Transverse colon (tissue), 4 donors: Measurements from ENCODE around the gene ITGA11. TPM values are rescaled to one million over a fixed set of nuclear protein-coding genes. Genes with fewer than 3 reads are reported as not detected.

Experiments
- DNase-seq: peaks from one replicate; pipeline ENCODE4 v3.0.0-alpha.2; 2019
- H3K27ac ChIP-seq, 4 donors: fragments of 200-600 bp; sonication (generic); 2 replicates each; pipeline ENCODE4 v1.5.1; 2016 to 2018; ENCODE audit warnings: inconsistent platforms in 4 of 4
- H3K27me3 ChIP-seq: fragments of 200-600 bp; sonication (generic); 2 replicates; pipeline ENCODE4 v1.5.1; 2017; ENCODE audit warnings: inconsistent platforms
- H3K36me3 ChIP-seq, 4 donors: fragments of 200-600 bp; sonication (generic); 2 replicates each; pipeline ENCODE4 v1.5.1; 2017 to 2019; ENCODE audit warnings: inconsistent platforms in 4 of 4
- H3K4me1 ChIP-seq, 4 donors: fragments of 200-600 bp; sonication (generic); 2 replicates each; pipeline ENCODE4 v1.5.1; 2017 to 2020; ENCODE audit warnings: inconsistent platforms in 4 of 4
- H3K4me3 ChIP-seq, 4 donors: fragments of 200-600 bp; sonication (generic); 1 replicate in 1 of 4; 2 replicates in 3 of 4; pipeline versions ENCODE4 v1.5.1 to v1.6.1; 2017 to 2019; ENCODE audit warnings: inconsistent platforms in 4 of 4
- H3K9me3 ChIP-seq, 2 donors: fragments of 200-600 bp; sonication (generic); 2 replicates each; pipeline ENCODE4 v1.5.1; 2017 to 2019; ENCODE audit warnings: inconsistent platforms in 2 of 2
- CTCF ChIP-seq, 5 experiments: fragments of 200-600 bp in 3 of 5; fragments of 450-650 bp in 2 of 5; sonication (generic) in 3 of 5; IDR thresholded peaks; 1 replicate in 2 of 5; 2 replicates in 3 of 5; pipeline ENCODE4 v1.5.1; 2016 to 2017; ENCODE audit warnings: antibody characterized with exemption in 5 of 5, inconsistent platforms in 3 of 5, mild to moderate bottlenecking in 2 of 5, moderate library complexity in 1 of 5
- EP300 ChIP-seq: sonication (generic); formaldehyde crosslinking; IDR thresholded peaks from one replicate; pipeline ENCODE4 v1.6.1; 2017; ENCODE audit warnings: antibody characterized with exemption, low read depth
- POLR2A ChIP-seq: fragments of 450-650 bp; IDR thresholded peaks from one replicate; pipeline ENCODE4 v1.6.1; 2016; ENCODE audit warnings: antibody characterized with exemption, mild to moderate bottlenecking, moderate library complexity
- POLR2AphosphoS5 ChIP-seq, 3 donors: sonication (generic); formaldehyde crosslinking; IDR thresholded peaks; one replicate each; pipeline ENCODE4 v1.6.1; 2016; ENCODE audit warnings: antibody characterized with exemption in 3 of 3
- WGBS, 2 donors: methylation state at CpG; one replicate each; pipeline ENCODE4 v1.1.5; 2018; ENCODE audit warnings: low coverage in 1 of 2; 5-methylcytosine and 5-hydroxymethylcytosine counted together
- in situ Hi-C, 4 donors: fragments of 200-750 bp; cut with MboI; loops; one replicate each; pipeline versions ENCODE4 v1.15.0 to v1.15.1; 2017; ENCODE audit warnings: low sequenced_read_pairs in 3 of 4, low pct_ligation_motif_present in 1 of 4, low pct_unique_long_range_greater_than_20kb in 1 of 4
- intact Hi-C: fragments of 100-400 bp; cut with DNase I; formaldehyde crosslinking; loops from one replicate; pipeline ENCODE4 v1.15.1; 2023; ENCODE audit warnings: low total_unique reads
- total RNA-seq, 4 donors: library from RNA; depleted of rRNA; stranded (reverse); fragments of >200 nt; gene quantifications; one replicate each; pipeline ENCODE4 v1.1.0, GENCODE V29; 2016

The ITGA11 gene
- total RNA-seq, 4 donors from 2014 or later, result 0.37 to 3.2 (median 1.1) TPM

DNA sequence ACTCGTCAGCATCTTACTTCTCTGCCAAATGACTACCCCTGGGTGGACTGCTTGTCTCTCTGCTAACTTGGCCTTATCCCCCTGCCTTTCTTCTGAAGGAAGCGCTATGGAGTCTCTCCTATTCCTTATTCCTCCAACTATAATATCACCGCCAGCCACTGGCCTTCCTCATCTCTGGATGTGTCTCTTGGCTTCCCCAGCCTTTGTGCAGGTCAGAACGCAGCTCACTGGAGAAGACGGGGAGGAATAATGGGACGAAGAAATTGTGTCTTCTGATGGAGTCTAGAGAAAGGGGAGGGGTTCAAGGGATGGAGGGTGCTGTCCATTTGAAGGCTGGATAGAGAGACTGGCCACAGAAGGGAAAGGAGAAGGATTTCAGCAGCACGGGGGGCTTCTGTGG is 16.9 kb downstream of the ITGA11 start:
- TF ChIP-seq POLR2AphosphoS5 (IDR thresholded peaks at IDR 0.05) (no peak), EP300 (no peak), CTCF (IDR thresholded peaks at IDR 0.05) (no peak), POLR2A (no peak)
- H3K4me1 ChIP-seq, result peaks cover 9 to 23% (median 15%) of the 10 kb centered on the region in 4 donors
- H3K4me3 ChIP-seq, result no peak overlapping the region
- intact Hi-C loops, result no loop called here
- H3K27ac ChIP-seq, result no peak overlapping the region
- no peak for DNase-seq
- H3K9me3 ChIP-seq, result no peaks in the 10 kb centered on the region
- WGBS, 2 donors, result 77 to 93% methylated on average over 6 to 7 of the region's 7 CpGs
- in situ Hi-C loops, result no loop called here
- H3K36me3 ChIP-seq, result no peaks in the 10 kb centered on the region
- no peaks in the 10 kb centered on the region for H3K27me3 ChIP-seq

DNA sequence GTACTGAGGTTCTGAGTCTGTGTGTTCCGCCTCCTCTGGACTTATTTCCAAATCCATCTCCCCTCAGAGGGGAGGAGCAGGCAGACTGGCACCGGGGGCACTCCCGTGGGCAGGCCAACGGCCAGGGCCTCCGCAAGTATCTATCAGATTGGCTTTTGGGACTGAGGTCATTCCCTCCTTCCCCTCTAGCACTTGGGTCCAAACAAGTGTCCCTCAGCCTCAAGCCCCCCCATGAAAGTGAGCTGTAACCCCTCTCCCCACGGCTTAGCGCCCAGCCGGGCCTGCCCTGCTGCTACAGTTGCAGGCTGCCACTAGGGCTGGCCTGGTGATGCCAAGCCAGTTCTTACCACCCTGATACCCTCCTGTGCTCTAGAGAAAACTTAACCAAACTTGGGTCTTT is 17.4 kb downstream of the ITGA11 start:
- no peak overlapping the region for H3K4me3 ChIP-seq
- H3K36me3 ChIP-seq, result no peaks in the 10 kb centered on the region
- no peaks in the 10 kb centered on the region for H3K27me3 ChIP-seq
- no peak overlapping the region for H3K27ac ChIP-seq
- 95% methylated on average over 3 to 8 of the region's 8 CpGs for WGBS, 2 donors
- in situ Hi-C loops, result no loop called here
- intact Hi-C loops, result no loop called here
- TF ChIP-seq CTCF (IDR thresholded peaks at IDR 0.05) (no peak), POLR2AphosphoS5 (IDR thresholded peaks at IDR 0.05) (no peak), POLR2A (no peak), EP300 (no peak)
- no peak for DNase-seq
- H3K9me3 ChIP-seq, result no peaks in the 10 kb centered on the region
- peaks cover 6 to 18% (median 12%) of the 10 kb centered on the region in 4 donors for H3K4me1 ChIP-seq

GRCh38 chr15:68414206-68414555 is 17.8 kb downstream of the ITGA11 start:
- Histone ChIP-seq H3K27ac (peak overlapping the region in 1 of 4 donors; percentile 41), H3K27me3 (no peaks in the 10 kb centered on the region), H3K4me3 (no peak overlapping the region), H3K4me1 (peaks cover 2 to 14% (median 10%) of the 10 kb centered on the region in 4 donors), H3K9me3 (no peaks in the 10 kb centered on the region), H3K36me3 (no peaks in the 10 kb centered on the region)
- TF ChIP-seq POLR2AphosphoS5 (IDR thresholded peaks at IDR 0.05) (no peak), EP300 (no peak), CTCF (IDR thresholded peaks at IDR 0.05) (no peak), POLR2A (no peak)
- DNase-seq, result no peak
- 90% methylated on average over 3 of the region's 3 CpGs; no CpG with 5 or more reads in 1 of the 2 donors for WGBS, 2 donors
- intact Hi-C loops, result no loop called here
- in situ Hi-C loops, result no loop called here

- 88% methylated on average over 15 of the region's 15 CpGs; no CpG with 5 or more reads in 1 of the 2 donors for WGBS, 2 donors
- TF ChIP-seq POLR2A (no peak), CTCF (IDR thresholded peaks at IDR 0.05) (no peak), POLR2AphosphoS5 (IDR thresholded peaks at IDR 0.05) (no peak), EP300 (no peak)
- H3K36me3 ChIP-seq, result no peaks in the 10 kb centered on the region
- no peaks in the 10 kb centered on the region for H3K27me3 ChIP-seq
- DNase-seq, result no peak
- in situ Hi-C loops (no loop called here), intact Hi-C loops (no loop called here)
- peak overlapping the region in 1 of 4 donors; percentile 41 for H3K27ac ChIP-seq
- H3K9me3 ChIP-seq, result no peaks in the 10 kb centered on the region
- H3K4me1 ChIP-seq, result peaks cover 0 to 8% (median 5%) of the 10 kb centered on the region in 4 donors
- no peak overlapping the region for H3K4me3 ChIP-seq
These were observed 18.4 kb downstream of the ITGA11 start for GRCh38 chr15:68413363-68414205.
